Vagina (tissue), 2 donors: ENCODE results near the gene ENSA. TPM values are rescaled to one million over a fixed set of nuclear protein-coding genes. Genes with fewer than 3 reads are reported as not detected.

Experiments used
- DNase-seq, 2 donors: peaks; one replicate each; pipeline ENCODE4 v3.0.0-alpha.2; 2017; ENCODE audit errors: extremely low spot score in 2 of 2
- H3K27ac ChIP-seq: fragments of 200-600 bp; sonication (generic); one replicate; pipeline ENCODE4 v1.5.1; 2019
- H3K27me3 ChIP-seq: fragments of 200-600 bp; sonication (generic); one replicate; pipeline ENCODE4 v1.5.1; 2019
- H3K36me3 ChIP-seq, 2 donors: fragments of 200-600 bp; sonication (generic); one replicate each; pipeline ENCODE4 v1.5.1; 2017 to 2019
- H3K4me1 ChIP-seq: fragments of 200-600 bp; sonication (generic); one replicate; pipeline ENCODE4 v1.5.1; 2019
- H3K4me3 ChIP-seq, 2 donors: fragments of 200-600 bp; sonication (generic); 1 replicate in 1 of 2; 2 replicates in 1 of 2; pipeline ENCODE4 v1.5.1; 2016 to 2019
- H3K9me3 ChIP-seq: fragments of 200-600 bp; sonication (generic); one replicate; pipeline ENCODE4 v1.5.1; 2019
- CTCF ChIP-seq, 3 experiments: fragments of 450-650 bp in 2 of 3; fragments of 200-600 bp in 1 of 3; sonication (generic) in 1 of 3; IDR thresholded peaks; one replicate each; pipeline ENCODE4 v1.5.1; 2017 to 2019; ENCODE audit warnings: antibody characterized with exemption in 3 of 3, mild to moderate bottlenecking in 2 of 3, moderate library complexity in 2 of 3
- POLR2A ChIP-seq, 2 donors: fragments of 450-650 bp; IDR thresholded peaks; one replicate each; pipeline ENCODE4 v1.6.1; 2017; ENCODE audit warnings: antibody characterized with exemption in 2 of 2, mild to moderate bottlenecking in 2 of 2, moderate library complexity in 2 of 2
- POLR2AphosphoS5 ChIP-seq, 2 donors: sonication (generic); formaldehyde crosslinking; IDR thresholded peaks; one replicate each; pipeline ENCODE4 v1.9.0; 2017; ENCODE audit warnings: antibody characterized with exemption in 2 of 2, mild to moderate bottlenecking in 2 of 2, low read depth in 1 of 2; ENCODE audit not compliant: insufficient read depth in 1 of 2
- intact Hi-C: fragments of 100-400 bp; cut with DNase I; formaldehyde crosslinking; loops from one replicate; pipeline ENCODE4 v1.15.1; 2023
- total RNA-seq: library from RNA; depleted of rRNA; stranded (reverse); fragments of >200 nt; gene quantifications from one replicate; pipeline ENCODE4 v1.2.3, GENCODE V29; 2016

ENSA gene
- total RNA-seq, 1 donor from 2014 or later: 117 TPM

DNA sequence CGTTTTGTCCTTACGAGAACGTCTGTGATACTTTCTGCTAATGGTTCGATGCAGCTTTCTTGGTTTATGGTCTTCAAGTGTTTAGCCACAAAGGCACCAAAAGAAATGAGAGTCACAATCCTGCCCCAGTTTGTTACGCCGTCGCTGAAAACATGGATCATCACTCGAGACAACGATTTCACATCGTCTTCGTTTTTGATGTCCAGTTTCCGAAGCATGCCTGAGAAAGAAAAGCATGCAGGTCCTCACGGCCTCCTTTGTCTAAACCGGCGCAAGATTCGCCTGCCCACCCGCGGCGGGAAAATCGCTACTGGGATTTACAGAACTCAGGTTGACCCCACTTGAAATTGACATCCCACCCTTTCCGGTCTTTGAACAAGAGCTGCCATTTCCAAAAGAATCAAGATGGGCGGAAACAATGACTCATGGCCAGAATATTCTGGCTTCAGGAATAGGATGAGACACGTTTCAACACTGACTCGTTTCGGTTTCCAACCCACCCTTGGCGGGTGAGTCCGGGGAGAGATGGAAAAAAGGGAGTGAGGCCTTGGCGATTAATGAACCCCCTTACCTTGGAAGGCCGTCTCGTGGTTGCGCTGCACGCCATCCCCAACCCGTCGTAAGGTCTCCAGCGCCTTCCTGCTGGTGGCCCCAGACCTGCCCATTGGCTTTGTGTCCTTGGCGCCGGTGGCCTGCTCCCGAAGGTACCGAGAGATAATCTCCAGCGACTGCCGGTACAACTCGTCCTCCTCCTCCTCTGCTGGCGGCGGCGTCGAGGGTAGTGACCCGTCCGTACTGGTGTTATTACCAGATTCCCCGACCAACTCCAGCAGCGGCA lies 50.9 kb downstream of the ENSA start:
- Histone ChIP-seq H3K9me3 (no peaks in the 10 kb centered on the region), H3K27me3 (no peaks in the 10 kb centered on the region), H3K4me1 (peaks cover 37% of the 10 kb centered on the region), H3K4me3 (peak overlapping the region; percentile 86 to 99), H3K36me3 (peaks cover 4 to 48% of the 10 kb centered on the region in 2 donors), H3K27ac (peak overlapping the region; percentile 100)
- intact Hi-C loops: loop anchor here (5.0 kb wide), 1 partner anchor 39 kb away; no protein-coding TSS in a partner anchor
- TF ChIP-seq CTCF (IDR thresholded peaks at IDR 0.05): no peak
- TF ChIP-seq POLR2AphosphoS5 (IDR thresholded peaks at IDR 0.05; ENCODE audit: insufficient read depth in 1 of 2, low read depth in 1 of 2): peak; percentile 66 to 90
- TF ChIP-seq POLR2A (IDR thresholded peaks at IDR 0.05): peak in 1 of 2 donors; percentile 37
- DNase-seq: no peak

DNA sequence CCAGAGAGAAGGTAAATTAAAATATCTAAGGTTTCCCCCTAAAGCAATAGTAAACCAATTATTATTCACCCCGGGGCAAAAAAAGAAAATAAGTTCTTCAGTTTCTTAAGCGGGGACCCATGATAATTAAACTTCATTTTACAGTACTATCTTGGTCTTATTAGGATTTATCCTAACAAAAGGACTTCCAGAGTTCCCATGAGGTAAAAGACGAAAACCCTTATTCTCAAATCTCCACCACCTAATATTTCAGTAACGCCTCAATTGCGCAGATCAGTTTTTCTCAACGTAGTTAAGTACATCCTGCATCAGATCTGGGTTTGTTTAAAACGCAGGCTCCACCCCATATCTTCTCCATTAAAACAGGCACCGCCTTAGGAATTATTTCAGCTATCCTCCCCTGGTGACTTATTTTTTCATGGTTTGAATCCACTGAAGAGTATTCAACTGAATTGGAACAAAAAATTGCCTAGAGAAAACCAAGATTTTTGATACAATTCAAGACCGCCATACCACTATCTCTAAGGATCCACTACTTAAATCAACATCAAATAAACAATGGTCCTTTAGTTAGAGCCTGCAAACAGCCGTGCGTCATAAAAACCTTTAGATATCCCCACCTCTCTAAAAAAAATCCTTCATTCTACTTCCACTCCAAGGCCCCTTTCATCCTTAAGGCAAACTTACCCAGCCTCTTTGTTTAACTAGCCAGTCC lies 51.7 kb downstream of the ENSA start:
- intact Hi-C loops: loop anchor here (5.0 kb wide), 1 partner anchor 40 kb away; no protein-coding TSS in a partner anchor
- H3K36me3 ChIP-seq: peaks cover 4 to 56% of the 10 kb centered on the region in 2 donors
- TF ChIP-seq POLR2A (IDR thresholded peaks at IDR 0.05) (peak in 1 of 2 donors; percentile 28), CTCF (IDR thresholded peaks at IDR 0.05) (no peak)
- no peaks in the 10 kb centered on the region for H3K27me3 ChIP-seq
- DNase-seq: no peak
- H3K9me3 ChIP-seq: no peaks in the 10 kb centered on the region
- H3K4me3 ChIP-seq: peak overlapping the region; percentile 86 to 99
- H3K4me1 ChIP-seq: peaks cover 45% of the 10 kb centered on the region
- H3K27ac ChIP-seq: peak overlapping the region; percentile 100

GRCh38 chr1:150576794-150577556 lies 52.4 kb downstream of the ENSA start:
- H3K4me1 ChIP-seq: peaks cover 52% of the 10 kb centered on the region
- no peaks in the 10 kb centered on the region for H3K9me3 ChIP-seq
- TF ChIP-seq POLR2A (IDR thresholded peaks at IDR 0.05) (no peak), CTCF (IDR thresholded peaks at IDR 0.05) (no peak), POLR2AphosphoS5 (IDR thresholded peaks at IDR 0.05; ENCODE audit: insufficient read depth in 1 of 2, low read depth in 1 of 2) (peak in 1 of 2 donors; percentile 38)
- H3K36me3 ChIP-seq: peaks cover 4 to 64% of the 10 kb centered on the region in 2 donors
- peak overlapping the region; percentile 86 to 99 for H3K4me3 ChIP-seq
- no peaks in the 10 kb centered on the region for H3K27me3 ChIP-seq
- peak overlapping the region; percentile 100 for H3K27ac ChIP-seq
- intact Hi-C loops: loop anchor here (5.0 kb wide), 1 partner anchor 40 kb away; no protein-coding TSS in a partner anchor
- DNase-seq: no peak

DNA sequence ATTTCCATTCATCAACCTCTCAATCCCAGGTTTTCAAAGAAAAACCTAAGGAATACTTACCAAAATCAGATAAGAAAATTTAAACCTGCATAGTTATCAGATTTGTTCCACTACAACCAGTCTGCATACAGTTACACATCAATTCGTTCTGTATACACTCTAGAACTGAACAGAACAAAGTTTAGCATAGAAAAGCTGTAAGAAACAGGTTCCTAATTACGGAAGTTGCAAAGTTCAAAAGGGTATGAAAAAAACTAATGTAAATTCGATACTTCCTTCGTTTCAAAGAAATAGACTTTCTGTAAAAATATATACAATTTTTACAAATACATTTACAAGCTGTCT lies 53.1 kb downstream of the ENSA start:
- peaks cover 4 to 67% of the 10 kb centered on the region in 2 donors for H3K36me3 ChIP-seq
- H3K27ac ChIP-seq: peak overlapping the region; percentile 100
- intact Hi-C loops: loop anchor here (5.0 kb wide), 1 partner anchor 41 kb away; no protein-coding TSS in a partner anchor
- H3K4me3 ChIP-seq: peak overlapping the region; percentile 86 to 99
- no peaks in the 10 kb centered on the region for H3K9me3 ChIP-seq
- peaks cover 59% of the 10 kb centered on the region for H3K4me1 ChIP-seq
- no peaks in the 10 kb centered on the region for H3K27me3 ChIP-seq
- DNase-seq: no peak
- TF ChIP-seq CTCF (IDR thresholded peaks at IDR 0.05) (no peak), POLR2AphosphoS5 (IDR thresholded peaks at IDR 0.05; ENCODE audit: insufficient read depth in 1 of 2, low read depth in 1 of 2) (no peak), POLR2A (IDR thresholded peaks at IDR 0.05) (no peak)
